KG1 (cell line): ENCODE data around the gene LCA5.
"Not testable (repeated sequence)": the region's sequence is repeated elsewhere in the genome, so short reads cannot be mapped to it uniquely, and the experiment has no call there.

ENCODE experiments used
- DNase-seq: peaks from one replicate; lab custom pipeline; 2025; lab: John Stamatoyannopoulos, UW

LCA5 gene

GRCh38 chr6:79466207-79466834 lies 70.9 kb downstream of the LCA5 start:
- DNase-seq, result no peak

- DNase-seq, result no peak
Observed at GRCh38 chr6:79465381-79465780, 71.8 kb downstream of the LCA5 start.

GRCh38 chr6:79463621-79464050 lies 73.6 kb downstream of the LCA5 start:
- DNase-seq, result no peak

- no peak for DNase-seq
Observed at GRCh38 chr6:79461205-79461604, 76.0 kb downstream of the LCA5 start.

- DNase-seq, result no peak
Observed at GRCh38 chr6:79455446-79455845, 81.8 kb downstream of the LCA5 start.

GRCh38 chr6:79453558-79454042 lies 83.6 kb downstream of the LCA5 start:
- DNase-seq, result no peak

- DNase-seq, result no peak
Observed at GRCh38 chr6:79450984-79451383, 86.2 kb downstream of the LCA5 start.

GRCh38 chr6:79446006-79446405 lies 91.2 kb downstream of the LCA5 start:
- no peak for DNase-seq

- not testable (repeated sequence) for DNase-seq
Observed at GRCh38 chr6:79443876-79444275, 93.4 kb downstream of the LCA5 start.

- no peak for DNase-seq
Observed at GRCh38 chr6:79441192-79441591, 96.0 kb downstream of the LCA5 start.

- no peak for DNase-seq
Observed at GRCh38 chr6:79440598-79440997, 96.6 kb downstream of the LCA5 start.

GRCh38 chr6:79438030-79438429 lies 99.2 kb downstream of the LCA5 start:
- no peak for DNase-seq

GRCh38 chr6:79436241-79436640 lies 101.0 kb downstream of the LCA5 start:
- no peak for DNase-seq

GRCh38 chr6:79435746-79436145 lies 101.5 kb downstream of the LCA5 start:
- DNase-seq, result no peak
